Measurements from ENCODE around the gene PDSS2. TPM values are rescaled to one million over a fixed set of nuclear protein-coding genes. Genes with fewer than 3 reads are reported as not detected.
A peak's percentile ranks its signal among the peaks of the same experiment; 100 is the strongest.

Gene PDSS2
- total and polyA plus RNA-seq, 9 of the 15 experiments (the other 6 are each of a cell fraction or from before 2014, with no cell fraction given): 5.8 to 21.1 (median 12.0) TPM

GRCh38 chr6:107460083-107460631 is 793 bp upstream of the PDSS2 start (continued):
- TF ChIP-seq ZBTB40 (IDR thresholded peaks at IDR 0.05) (0 out of 2 replicates have a peak, but pooled peaks have one; percentile 19), ZBTB40 (CRISPR knock-in tag; IDR thresholded peaks at IDR 0.05) (no peak), NR2C2 (CRISPR knock-in tag; IDR thresholded peaks at IDR 0.05) (no peak), NR2C2 (tag; IDR thresholded peaks at IDR 0.05) (peak; percentile 63), CXXC5 (CRISPR knock-in tag; IDR thresholded peaks at IDR 0.05) (0 out of 2 replicates have a peak, but pooled peaks have one; percentile 10), SAP30 (IDR thresholded peaks at IDR 0.05; ENCODE audit: borderline replicate concordance, insufficient read depth, low read depth, low read length, poor library complexity, severe bottlenecking) (peak; percentile 14)
